Peyer's patch (tissue), 4 donors: Measurements from ENCODE around the gene TTC39B. TPM values are rescaled to one million over a fixed set of nuclear protein-coding genes. Genes with fewer than 3 reads are reported as not detected.

Experiments used
- DNase-seq, 3 donors: peaks; one replicate each; pipeline ENCODE4 v3.0.0-alpha.2; 2017 to 2019
- H3K27ac ChIP-seq, 4 donors: fragments of 200-600 bp; sonication (generic); one replicate each; pipeline ENCODE4 v1.5.1; 2016 to 2019
- H3K27me3 ChIP-seq, 2 donors: fragments of 200-600 bp; sonication (generic); one replicate each; pipeline ENCODE4 v1.5.1; 2019
- H3K36me3 ChIP-seq, 3 donors: fragments of 200-600 bp; sonication (generic); one replicate each; pipeline ENCODE4 v1.5.1; 2016 to 2019
- H3K4me1 ChIP-seq, 4 donors: fragments of 200-600 bp; sonication (generic); one replicate each; pipeline ENCODE4 v1.5.1; 2016 to 2019
- H3K4me3 ChIP-seq, 4 donors: fragments of 200-600 bp; sonication (generic); 1 replicate in 3 of 4; 2 replicates in 1 of 4; pipeline ENCODE4 v1.5.1; 2016 to 2019; ENCODE audit warnings: mild to moderate bottlenecking in 1 of 4
- H3K9me3 ChIP-seq, 4 donors: fragments of 200-600 bp; sonication (generic); one replicate each; pipeline ENCODE4 v1.5.1; 2016 to 2019; ENCODE audit warnings: mild to moderate bottlenecking in 1 of 4
- CTCF ChIP-seq, 6 experiments: fragments of 450-650 bp in 4 of 6; fragments of 200-600 bp in 2 of 6; sonication (generic) in 1 of 6; IDR thresholded peaks; one replicate each; pipeline ENCODE4 v1.5.1; 2017 to 2019; ENCODE audit warnings: antibody characterized with exemption in 6 of 6, mild to moderate bottlenecking in 3 of 6, moderate library complexity in 1 of 6
- POLR2A ChIP-seq, 2 donors: fragments of 450-650 bp; IDR thresholded peaks; one replicate each; pipeline ENCODE4 v1.5.1; 2017; ENCODE audit warnings: antibody characterized with exemption in 2 of 2, mild to moderate bottlenecking in 2 of 2, moderate library complexity in 2 of 2
- total RNA-seq, 4 donors: library from RNA; depleted of rRNA; stranded (reverse); fragments of >200 nt; gene quantifications; one replicate each; pipeline ENCODE4 v1.1.0, GENCODE V29; 2016

Gene TTC39B
- total RNA-seq, 4 donors from 2014 or later = 17.3 to 44.1 (median 33.1) TPM

- Histone ChIP-seq H3K27ac (peak overlapping the region in 3 of 4 donors; percentile 56 to 73 (median 58)), H3K4me1 (peaks cover 0 to 12% (median 0%) of the 10 kb centered on the region in 4 donors), H3K4me3 (no peak overlapping the region), H3K9me3 (no peaks in the 10 kb centered on the region), H3K36me3 (peaks cover 0 to 25% (median 0%) of the 10 kb centered on the region in 3 donors), H3K27me3 (no peaks in the 10 kb centered on the region)
- no peak for DNase-seq
- TF ChIP-seq POLR2A (IDR thresholded peaks at IDR 0.05) (no peak), CTCF (IDR thresholded peaks at IDR 0.05) (no peak)
Observed at GRCh38 chr9:15219546-15219945, 87.5 kb downstream of the TTC39B start.

DNA sequence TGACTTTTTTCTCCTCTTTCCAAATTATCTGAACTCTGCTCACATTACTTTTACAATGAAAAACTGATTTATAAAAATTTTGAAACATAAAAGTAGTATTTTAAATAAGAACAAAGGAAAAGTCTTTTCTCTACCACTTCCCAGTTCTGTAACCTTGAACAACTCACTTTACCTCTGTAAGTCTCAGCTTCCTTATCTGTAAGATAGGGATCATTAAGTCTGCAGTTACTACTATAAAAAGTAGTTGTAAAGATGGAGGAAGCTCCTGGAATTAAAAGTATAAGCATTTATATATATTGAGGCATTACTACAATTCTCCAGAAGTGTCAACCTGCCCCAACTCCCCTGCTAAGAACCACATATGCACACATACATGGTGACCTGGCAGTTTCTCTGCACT is 88.0 kb downstream of the TTC39B start:
- no peak for TF ChIP-seq CTCF (IDR thresholded peaks at IDR 0.05)
- no peak for TF ChIP-seq POLR2A (IDR thresholded peaks at IDR 0.05)

GRCh38 chr9:15213249-15213648 is 93.8 kb downstream of the TTC39B start:
- no peak overlapping the region for H3K4me3 ChIP-seq
- TF ChIP-seq CTCF (IDR thresholded peaks at IDR 0.05) (no peak), POLR2A (IDR thresholded peaks at IDR 0.05) (no peak)
- peaks cover 0 to 12% (median 0%) of the 10 kb centered on the region in 3 donors for H3K36me3 ChIP-seq
- DNase-seq = no peak
- no peaks in the 10 kb centered on the region for H3K27me3 ChIP-seq
- H3K4me1 ChIP-seq = peaks cover 0 to 14% (median 0%) of the 10 kb centered on the region in 4 donors
- H3K9me3 ChIP-seq = no peaks in the 10 kb centered on the region
- peak overlapping the region in 2 of 4 donors; percentile 5 to 10 for H3K27ac ChIP-seq

More for the DNA sequence above, 88.0 kb downstream of the TTC39B start:
- Histone ChIP-seq H3K4me3 (no peak overlapping the region), H3K9me3 (no peaks in the 10 kb centered on the region), H3K27ac (peak overlapping the region in 3 of 4 donors; percentile 56 to 73 (median 58)), H3K4me1 (peaks cover 0 to 12% (median 0%) of the 10 kb centered on the region in 4 donors), H3K36me3 (peaks cover 0 to 20% (median 0%) of the 10 kb centered on the region in 3 donors), H3K27me3 (no peaks in the 10 kb centered on the region)
- no peak for DNase-seq

- H3K27me3 ChIP-seq = no peaks in the 10 kb centered on the region
- peaks cover 0 to 14% (median 0%) of the 10 kb centered on the region in 4 donors for H3K4me1 ChIP-seq
- peak overlapping the region in 1 of 4 donors; percentile 36 for H3K27ac ChIP-seq
- H3K9me3 ChIP-seq = no peaks in the 10 kb centered on the region
- no peak for DNase-seq
- H3K4me3 ChIP-seq = no peak overlapping the region
- TF ChIP-seq POLR2A (IDR thresholded peaks at IDR 0.05) (no peak), CTCF (IDR thresholded peaks at IDR 0.05) (no peak)
- H3K36me3 ChIP-seq = peaks cover 0 to 12% (median 0%) of the 10 kb centered on the region in 3 donors
Observed at GRCh38 chr9:15211815-15212495, 95.1 kb downstream of the TTC39B start.

DNA sequence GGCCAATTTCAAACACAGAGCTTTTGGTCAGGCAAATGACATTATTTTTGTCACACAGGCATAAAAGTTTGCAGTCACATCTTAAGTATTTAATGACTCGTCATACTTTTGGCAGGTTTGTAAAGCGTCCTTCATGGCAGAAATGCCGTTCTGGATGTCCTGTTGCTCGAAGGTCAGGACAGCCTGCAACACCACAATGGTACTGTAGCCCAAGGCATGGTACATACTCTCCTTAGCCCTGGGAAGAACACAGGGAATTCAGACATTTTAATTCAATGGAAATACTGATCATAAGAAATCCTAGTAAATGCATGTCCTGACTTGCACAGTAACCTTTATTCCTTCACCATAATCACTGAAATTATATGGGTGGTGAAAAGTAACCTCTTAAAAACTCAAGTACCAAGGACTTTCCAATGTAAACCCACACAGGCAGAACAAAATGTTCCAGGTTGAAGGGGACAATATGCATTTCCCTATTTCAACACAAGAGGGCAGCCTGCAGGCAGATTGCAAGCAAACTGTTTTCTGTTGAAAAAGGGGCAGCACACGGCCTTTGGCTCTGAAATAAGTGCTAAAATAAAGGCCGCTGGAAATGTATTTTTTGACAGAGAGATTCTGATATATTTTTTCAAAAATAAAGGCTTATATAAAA is 95.7 kb downstream of the TTC39B start:
- no peak for TF ChIP-seq POLR2A (IDR thresholded peaks at IDR 0.05)
- TF ChIP-seq CTCF (IDR thresholded peaks at IDR 0.05) = peak; percentile 81 to 94 (median 88)
- Histone ChIP-seq H3K27me3 (no peaks in the 10 kb centered on the region), H3K4me1 (peaks cover 0 to 14% (median 0%) of the 10 kb centered on the region in 4 donors), H3K9me3 (no peaks in the 10 kb centered on the region), H3K36me3 (peaks cover 0 to 12% (median 0%) of the 10 kb centered on the region in 3 donors), H3K27ac (peak overlapping the region in 2 of 4 donors; percentile 2 to 36), H3K4me3 (no peak overlapping the region)
- DNase-seq = peak in 2 of 3 donors; percentile 43 to 83
